ENCODE data around the gene CELA1.
"Not testable (repeated sequence)": the region's sequence is repeated elsewhere in the genome, so short reads cannot be mapped to it uniquely, and the experiment has no call there.

The CELA1 gene

GRCh38 chr12:51307655-51308593 is 38.6 kb downstream of the CELA1 start:
- DNase-seq, result no peak

- no peak for DNase-seq
Measured at GRCh38 chr12:51306507-51306906, 40.0 kb downstream of the CELA1 start.

GRCh38 chr12:51300768-51301167 is 45.7 kb downstream of the CELA1 start:
- DNase-seq, result not testable (repeated sequence)

GRCh38 chr12:51295651-51296050 is 50.8 kb downstream of the CELA1 start:
- DNase-seq, result no peak

- not testable (repeated sequence) for DNase-seq
Measured at GRCh38 chr12:51294097-51294496, 52.4 kb downstream of the CELA1 start.

- DNase-seq, result no peak
Measured at GRCh38 chr12:51293696-51294095, 52.8 kb downstream of the CELA1 start.

GRCh38 chr12:51291603-51292513 is 54.6 kb downstream of the CELA1 start:
- not testable (repeated sequence) for DNase-seq

GRCh38 chr12:51285843-51286242 is 60.6 kb downstream of the CELA1 start:
- DNase-seq, result no peak

- no peak for DNase-seq
Measured at GRCh38 chr12:51281202-51281924, 65.1 kb downstream of the CELA1 start.
